Measurements from ENCODE around the gene AUTS2. TPM values are rescaled to one million over a fixed set of nuclear protein-coding genes. Genes with fewer than 3 reads are reported as not detected.

Gene AUTS2
- total and polyA plus RNA-seq, 10 of the 15 experiments (the other 5 are each of a cell fraction or from before 2014, with no cell fraction given): 6.4 to 55.6 (median 21.6) TPM

DNA sequence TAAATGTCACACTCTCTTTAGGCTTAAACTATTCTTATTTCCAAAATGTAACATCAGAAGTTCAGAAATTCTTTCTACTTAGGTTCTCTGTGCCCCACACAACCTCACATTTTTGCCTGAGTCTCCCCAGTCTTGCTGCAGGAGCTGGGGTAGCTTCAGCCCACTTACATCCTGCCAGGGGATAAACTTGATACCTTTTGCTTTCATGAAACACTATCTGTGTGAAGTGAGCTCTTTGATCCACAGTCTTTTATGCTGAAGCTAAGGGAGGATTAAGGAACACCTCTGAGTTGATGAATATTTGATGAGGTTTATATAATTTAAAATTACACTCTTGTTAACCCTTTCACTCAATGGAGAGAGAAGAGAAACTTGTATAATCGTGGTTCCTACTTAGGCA lies 341.0 kb downstream of the AUTS2 start:
- Histone ChIP-seq H3K79me2 (ENCODE audit: control insufficient read depth, insufficient read depth, low read length) (no peaks in the 10 kb centered on the region; the same call in 1 of the 2 replicates), H3K9ac (ENCODE audit: control insufficient read depth, insufficient read depth, low read length) (no peak overlapping the region), H4K20me1 (ENCODE audit: control insufficient read depth, insufficient read depth) (no peaks in the 10 kb centered on the region), H3K36me3 (ENCODE audit: control insufficient read depth in 2 of 2, insufficient read depth in 2 of 2, low read length in 1 of 2) (no peaks in the 10 kb centered on the region), H3K27me3 (replicated peaks in 1 of 2; ENCODE audit: control insufficient read depth in 2 of 2, insufficient read depth in 2 of 2, low read length in 1 of 2) (no peaks in the 10 kb centered on the region), H3K27ac (ENCODE audit: control insufficient read depth, insufficient read depth) (no peak overlapping the region), H3K4me2 (ENCODE audit: control insufficient read depth, insufficient read depth) (no peak overlapping the region), H3K4me3 (no peak overlapping the region), H3K4me1 (ENCODE audit: control insufficient read depth, insufficient read depth, low read length) (peaks cover 4% of the 10 kb centered on the region), H3K9me3 (replicated peaks; ENCODE audit: control insufficient read depth, insufficient read depth, low read length) (no peaks in the 10 kb centered on the region), H2AFZ (ENCODE audit: control insufficient read depth, low read depth, low read length) (no peak overlapping the region)
- in situ Hi-C loops (cut with MboI) (no loop called here), intact Hi-C loops (cut with micrococcal nuclease; ENCODE audit: unreplicated experiment) (loop anchor here (10.0 kb wide), 1 partner anchor 225 kb away; no protein-coding TSS in a partner anchor)
- ATAC-seq: no peak
- ChIA-PET SMC1A (ENCODE audit: uncharacterized antibody, unreplicated experiment) (no interaction called here), CTCF (no interaction called here), RAD21 (ENCODE audit: unreplicated experiment) (interaction anchor here (0.8 kb wide), 1 partner anchor 15 kb away, joined by 3 read pairs; no protein-coding TSS in a partner anchor), POLR2A (no interaction called here)
- no TSS peak for BruUV-seq (replicated peaks)
- DNase-seq (ENCODE audit: low read depth, low spot score): no peak
- TF ChIP-seq MTA2 (IDR thresholded peaks at IDR 0.05; ENCODE audit: low read depth) (no peak), RCOR1 (conservative IDR thresholded peaks at IDR 0.05; ENCODE audit: low read depth, low read length) (no peak), ATF2 (IDR thresholded peaks at IDR 0.05; ENCODE audit: low read length) (no peak), CHD2 (IDR thresholded peaks at IDR 0.05; ENCODE audit: borderline replicate concordance, low read depth, low read length) (no peak), CBX5 (IDR thresholded peaks at IDR 0.05; ENCODE audit: low read depth) (no peak), NR2F1 (conservative IDR thresholded peaks at IDR 0.05) (no peak), ZNF217 (IDR thresholded peaks at IDR 0.05) (no peak)
- 0% methylated on average over 1 of the region's 1 CpG for WGBS (ENCODE audit: insufficient coverage, insufficient replicate concordance, low lambda C conversion rate, missing lambda C conversion rate)
- FAIRE-seq: no peak

Measured in GM12878 (cell line).